KOPT-K1 (cell line): ENCODE data around the gene IMP4.

ENCODE experiments used
- H3K27ac ChIP-seq: fragments of 200-600 bp; sonication (generic); 2 replicates; pipeline ENCODE4 v1.5.1; 2016; ENCODE audit warnings: antibody characterized with exemption, mild to moderate bottlenecking, low read depth, low read length; ENCODE audit not compliant: poor library complexity, severe bottlenecking
- H3K36me3 ChIP-seq: fragments of 200-600 bp; sonication (generic); 2 replicates; pipeline ENCODE4 v1.5.1; 2017; ENCODE audit warnings: antibody characterized with exemption, mild to moderate bottlenecking, low read length, moderate library complexity; ENCODE audit not compliant: insufficient read depth
- H3K9me3 ChIP-seq: fragments of 200-600 bp; sonication (generic); 2 replicates; pipeline ENCODE4 v1.5.1; 2017; ENCODE audit warnings: antibody characterized with exemption, low read length, mild to moderate bottlenecking; ENCODE audit not compliant: insufficient read depth, poor library complexity, severe bottlenecking

The IMP4 gene

GRCh38 chr2:130365075-130365474 lies 22.4 kb downstream of the IMP4 start:
- Histone ChIP-seq H3K36me3 (no peaks in the 10 kb centered on the region), H3K27ac (no peak overlapping the region), H3K9me3 (no peaks in the 10 kb centered on the region)

DNA sequence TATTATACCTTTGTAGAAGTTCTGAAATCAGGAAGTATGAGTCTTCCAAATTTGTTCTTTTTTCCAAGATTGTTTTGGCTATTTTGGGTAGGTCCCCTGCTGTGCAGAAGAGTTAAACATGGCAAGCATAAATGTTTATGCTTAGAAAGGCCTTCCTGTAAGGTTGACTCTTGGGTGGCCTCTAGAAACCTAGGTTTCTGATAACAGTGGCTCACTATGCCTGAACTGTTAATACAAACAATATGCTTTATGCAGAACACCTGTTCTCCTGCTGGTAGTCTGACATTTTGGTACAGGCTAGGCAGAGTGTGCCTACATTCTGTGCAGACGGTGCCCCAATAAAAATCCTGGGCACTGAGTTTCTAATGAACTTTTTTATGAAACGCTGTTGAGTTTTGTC lies 23.3 kb downstream of the IMP4 start:
- no peak overlapping the region for H3K27ac ChIP-seq

DNA sequence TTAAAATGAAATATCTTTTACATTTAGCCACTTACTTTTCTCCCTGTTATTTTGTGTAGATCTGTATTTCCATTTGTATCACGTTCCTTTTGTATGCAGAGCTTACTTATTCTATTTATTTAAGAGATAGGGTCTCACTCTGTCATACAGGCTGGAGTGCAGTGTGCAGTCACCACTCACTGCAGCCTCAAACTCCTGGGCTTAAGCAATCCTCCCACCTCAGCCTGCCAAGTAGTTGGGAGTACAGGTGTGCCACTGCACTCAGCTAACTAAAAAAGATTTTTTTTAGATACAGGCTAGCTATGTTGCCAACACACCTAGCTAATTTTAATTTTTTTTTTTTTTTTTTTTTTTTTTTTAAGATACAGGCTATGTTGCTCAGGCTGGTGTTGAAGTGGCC lies 24.0 kb downstream of the IMP4 start:
- Histone ChIP-seq H3K27ac (no peak overlapping the region), H3K9me3 (no peaks in the 10 kb centered on the region), H3K36me3 (no peaks in the 10 kb centered on the region)

More for the DNA sequence above, 23.3 kb downstream of the IMP4 start:
- no peaks in the 10 kb centered on the region for H3K36me3 ChIP-seq
- no peaks in the 10 kb centered on the region for H3K9me3 ChIP-seq

GRCh38 chr2:130368786-130369185 lies 26.1 kb downstream of the IMP4 start:
- H3K9me3 ChIP-seq, result no peaks in the 10 kb centered on the region
- no peaks in the 10 kb centered on the region for H3K36me3 ChIP-seq
- no peak overlapping the region for H3K27ac ChIP-seq

DNA sequence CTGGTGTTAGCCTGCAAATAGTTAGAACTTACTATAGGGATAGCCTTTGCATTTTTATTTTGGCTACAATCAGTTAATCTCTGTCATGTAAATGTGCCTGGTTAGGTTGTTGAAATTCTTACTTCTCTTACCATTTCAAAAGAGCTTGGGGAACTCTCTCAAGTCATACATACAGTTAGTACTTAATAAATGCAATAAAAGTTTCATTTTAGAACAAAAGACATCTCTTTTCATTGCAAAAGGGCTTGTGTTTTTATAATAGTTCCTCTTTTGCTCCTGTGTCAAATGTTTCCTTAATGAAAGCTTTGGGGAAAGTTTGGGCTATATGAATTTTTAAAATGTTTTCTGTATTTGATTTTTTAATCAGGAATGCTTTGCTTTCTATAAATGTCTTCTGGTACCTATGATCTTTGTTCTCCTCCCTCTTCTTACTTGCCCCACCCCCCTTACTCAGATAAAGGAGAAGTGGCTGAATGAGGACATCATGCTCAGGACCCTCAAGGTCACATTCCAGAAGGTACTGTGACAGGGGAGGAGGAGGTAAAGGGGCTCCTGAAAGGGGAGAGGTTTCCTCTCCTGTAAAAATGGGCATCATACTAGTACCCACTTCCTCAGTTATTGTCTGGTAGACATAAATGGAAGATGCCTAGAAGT lies 26.7 kb downstream of the IMP4 start:
- Histone ChIP-seq H3K36me3 (no peaks in the 10 kb centered on the region), H3K27ac (no peak overlapping the region), H3K9me3 (no peaks in the 10 kb centered on the region)

GRCh38 chr2:130369965-130370341 lies 27.3 kb downstream of the IMP4 start:
- no peak overlapping the region for H3K27ac ChIP-seq
- H3K36me3 ChIP-seq, result no peaks in the 10 kb centered on the region
- no peaks in the 10 kb centered on the region for H3K9me3 ChIP-seq

DNA sequence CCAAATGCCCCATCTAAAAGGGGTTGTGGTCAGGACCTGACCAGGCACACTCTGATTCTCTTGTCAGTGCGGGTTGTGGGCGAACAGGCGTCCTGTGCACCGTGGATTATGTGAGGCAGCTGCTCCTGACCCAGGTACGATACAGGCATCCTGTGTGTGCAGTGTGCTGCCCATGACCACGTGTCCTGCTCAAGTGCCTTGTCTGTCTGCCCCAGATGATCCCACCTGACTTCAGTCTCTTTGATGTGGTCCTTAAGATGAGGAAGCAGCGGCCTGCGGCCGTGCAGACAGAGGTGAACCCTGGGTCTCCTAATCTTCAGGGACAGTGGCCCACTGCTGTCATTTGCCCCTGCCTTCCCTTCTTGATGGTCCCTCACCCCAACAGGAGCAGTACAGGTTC lies 27.8 kb downstream of the IMP4 start:
- no peaks in the 10 kb centered on the region for H3K9me3 ChIP-seq
- H3K27ac ChIP-seq, result no peak overlapping the region

DNA sequence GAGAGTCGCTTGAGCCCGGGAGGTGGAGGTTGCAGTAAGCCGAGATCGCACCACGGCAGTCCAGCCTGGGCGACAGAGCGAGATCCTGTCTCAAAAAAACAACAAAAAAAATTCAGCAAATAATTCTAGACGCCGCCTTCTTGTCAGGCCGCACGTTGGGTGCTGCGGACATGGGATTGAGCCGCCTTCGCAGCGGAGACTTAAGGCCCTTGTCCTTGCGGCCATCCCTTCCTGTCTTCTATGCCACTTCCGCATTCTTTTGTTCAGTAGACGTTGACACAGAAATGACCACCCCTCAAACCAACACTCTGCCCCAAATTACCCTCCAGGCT lies 29.0 kb downstream of the IMP4 start:
- Histone ChIP-seq H3K9me3 (no peaks in the 10 kb centered on the region), H3K36me3 (no peaks in the 10 kb centered on the region), H3K27ac (peak overlapping the region; percentile 61)

More for the DNA sequence above, 27.8 kb downstream of the IMP4 start:
- H3K36me3 ChIP-seq, result no peaks in the 10 kb centered on the region

GRCh38 chr2:130372055-130372832 lies 29.5 kb downstream of the IMP4 start:
- H3K9me3 ChIP-seq, result no peaks in the 10 kb centered on the region
- H3K27ac ChIP-seq, result peak overlapping the region; percentile 61
- H3K36me3 ChIP-seq, result no peaks in the 10 kb centered on the region

DNA sequence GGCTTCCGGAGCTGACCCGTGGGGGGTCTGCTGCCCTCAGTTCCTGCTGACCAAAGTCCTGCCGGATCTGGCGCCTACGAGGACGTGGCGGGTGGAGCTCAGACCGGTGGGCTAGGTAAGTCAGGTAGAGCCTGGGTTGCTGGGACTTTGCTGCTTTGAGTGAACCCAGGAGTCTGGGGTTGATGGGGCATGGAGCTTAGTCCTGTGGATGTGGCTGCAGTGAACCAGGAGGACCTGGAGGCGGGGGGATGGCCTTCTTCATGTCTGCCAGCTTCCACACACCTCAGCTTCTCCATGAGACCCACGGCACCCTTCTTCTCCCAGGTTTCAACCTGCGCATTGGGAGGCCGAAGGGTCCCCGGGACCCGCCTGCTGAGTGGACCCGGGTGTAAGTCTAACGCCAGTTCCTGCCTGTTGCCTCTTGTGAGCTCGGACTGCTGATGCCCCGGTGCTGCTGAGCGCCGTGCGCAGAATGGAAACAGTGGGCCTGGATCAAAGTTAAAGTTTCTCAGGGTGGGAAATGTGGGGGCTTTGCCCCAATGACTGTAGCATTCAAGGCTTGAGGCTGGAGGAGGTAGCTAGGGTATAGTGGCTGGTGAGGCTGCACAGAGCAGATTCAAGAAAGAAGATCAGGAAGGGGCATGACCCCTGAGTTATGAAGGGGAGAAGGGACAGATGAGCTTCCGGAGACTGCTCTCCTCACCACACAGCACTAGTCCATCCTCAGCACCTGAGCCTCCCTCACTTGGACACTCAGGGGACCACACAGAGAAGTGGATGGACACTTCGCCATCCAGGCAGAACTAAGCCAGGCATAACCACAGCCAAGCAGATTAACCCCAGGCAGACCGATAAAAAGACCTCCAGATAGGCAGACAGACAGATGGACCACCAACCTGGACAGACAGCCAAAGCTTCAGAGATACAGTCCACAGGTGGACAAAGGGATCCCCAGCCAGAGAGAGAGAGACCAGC lies 30.4 kb downstream of the IMP4 start:
- Histone ChIP-seq H3K27ac (peak overlapping the region; percentile 61), H3K9me3 (no peaks in the 10 kb centered on the region), H3K36me3 (no peaks in the 10 kb centered on the region)

DNA sequence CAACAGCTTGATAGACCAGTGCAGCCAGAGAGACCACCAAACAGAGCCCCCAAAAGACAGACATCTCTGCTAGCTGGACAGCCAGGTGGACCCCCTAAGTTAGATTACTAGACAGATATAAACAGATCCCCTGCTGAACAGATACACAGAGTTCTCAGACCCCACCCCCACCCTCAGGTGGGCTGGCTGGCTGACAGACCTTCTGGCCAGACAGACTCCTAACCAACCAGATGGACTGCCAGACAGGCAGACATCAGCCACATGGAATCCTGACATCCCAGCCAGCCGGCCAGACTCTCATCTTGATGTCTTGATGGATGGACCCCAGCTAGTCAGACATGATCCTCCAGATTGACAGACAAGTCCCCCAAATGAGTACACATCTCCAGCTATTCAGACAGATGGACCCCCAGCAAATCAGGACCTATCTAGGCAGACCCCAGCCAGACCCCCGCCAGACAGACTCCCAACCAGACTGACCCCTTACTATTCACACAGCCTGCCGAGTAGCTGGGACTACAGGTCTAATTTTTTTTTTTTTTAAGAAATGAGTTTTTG lies 31.2 kb downstream of the IMP4 start:
- no peaks in the 10 kb centered on the region for H3K36me3 ChIP-seq
- H3K9me3 ChIP-seq, result no peaks in the 10 kb centered on the region
- H3K27ac ChIP-seq, result no peak overlapping the region

DNA sequence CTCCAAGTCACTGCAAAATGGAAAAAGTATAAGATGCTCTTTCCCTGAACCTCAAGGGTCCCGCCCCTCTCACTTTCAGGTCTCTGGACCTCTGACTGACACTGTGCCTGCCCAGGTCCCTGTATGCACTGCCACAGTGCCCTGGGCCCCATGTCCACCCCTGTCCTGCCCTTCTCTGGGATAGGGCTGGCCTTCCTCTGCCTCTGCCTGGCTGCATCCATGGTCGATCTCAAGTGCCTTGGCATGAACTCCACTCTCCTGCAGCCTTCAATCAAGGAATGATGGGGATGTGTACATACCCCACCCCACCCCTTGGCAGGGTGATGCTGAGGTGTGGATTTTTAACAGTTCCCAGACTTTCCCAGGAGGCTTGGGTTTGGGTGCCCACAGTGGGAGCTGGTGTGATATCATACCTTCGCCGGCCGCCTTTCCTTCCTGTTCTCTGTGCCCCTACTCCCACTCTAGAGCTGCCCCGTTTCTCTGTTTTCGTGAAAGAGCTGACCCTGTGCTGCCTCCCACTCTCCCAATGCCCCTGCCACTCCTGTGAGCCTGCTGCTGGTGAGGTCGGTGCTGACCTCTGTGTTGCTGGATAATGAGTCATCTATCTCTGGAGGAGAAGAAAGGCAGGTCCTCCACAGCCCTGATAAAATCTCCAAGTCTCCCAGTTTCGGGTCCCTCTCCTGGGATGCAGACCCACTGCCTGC lies 32.0 kb downstream of the IMP4 start:
- Histone ChIP-seq H3K9me3 (no peaks in the 10 kb centered on the region), H3K27ac (no peak overlapping the region), H3K36me3 (no peaks in the 10 kb centered on the region)

- Histone ChIP-seq H3K9me3 (no peaks in the 10 kb centered on the region), H3K36me3 (no peaks in the 10 kb centered on the region), H3K27ac (no peak overlapping the region)
Measured at GRCh38 chr2:130375291-130376266, 32.9 kb downstream of the IMP4 start.
